ENCODE data around the gene GPR15. TPM values are rescaled to one million over a fixed set of nuclear protein-coding genes. Genes with fewer than 3 reads are reported as not detected.

Gene GPR15
- total RNA-seq, 1 experiment from 2014 or later: not detected

GRCh38 chr3:98536456-98537017 lies 4.8 kb downstream of the GPR15 start:
- no peak overlapping the region for H4K8ac ChIP-seq (replicated peaks; ENCODE audit: insufficient read length, low read depth, low read length)
- H3K27ac ChIP-seq (ENCODE audit: insufficient read length, low read depth, low read length): no peak overlapping the region
- Mint-ChIP-seq H3K4me1 (peaks cover 0 to 2% of the 10 kb centered on the region in 2 experiments; a peak in 1 of 4 replicates), H3K4me3 (no peak overlapping the region), H3K27me3 (ENCODE audit: low read depth) (no peaks in the 10 kb centered on the region), H3K36me3 (ENCODE audit: insufficient read depth in 1 of 3, low read depth in 3 of 3) (no peaks in the 10 kb centered on the region), H3K27ac (no peak overlapping the region), H3K9me3 (no peaks in the 10 kb centered on the region)
- H3K14ac ChIP-seq (ENCODE audit: insufficient read depth, low read length): no peak overlapping the region
- no peak overlapping the region for H2BK120ac ChIP-seq (ENCODE audit: low read depth, low read length, poor library complexity, severe bottlenecking)
- no peak overlapping the region for H3K4me2 ChIP-seq (ENCODE audit: insufficient read depth, insufficient read length, low read length)
- H2AFZ ChIP-seq (ENCODE audit: low read length): no peak overlapping the region
- no peak overlapping the region for H3K18ac ChIP-seq (ENCODE audit: insufficient read length, low read depth, low read length)
- H3K4me1 ChIP-seq (ENCODE audit: insufficient read depth, low read length): no peaks in the 10 kb centered on the region
- H2BK20ac ChIP-seq (ENCODE audit: low read depth, low read length, poor library complexity, severe bottlenecking): no peak overlapping the region
- no peak overlapping the region for H2BK5ac ChIP-seq (ENCODE audit: insufficient read length, low read length)
- no peaks in the 10 kb centered on the region for H3K9me3 ChIP-seq (ENCODE audit: control insufficient read depth, low read depth, low read length)
- H4K20me1 ChIP-seq (ENCODE audit: control insufficient read depth, insufficient read depth, insufficient read length): no peaks in the 10 kb centered on the region
- H3K79me1 ChIP-seq (ENCODE audit: insufficient read depth, low read depth, low read length, poor library complexity, severe bottlenecking): no peaks in the 10 kb centered on the region
- WGBS (ENCODE audit: extremely low coverage, insufficient read length, low lambda C conversion rate): no CpG with 5 or more reads among the region's 6 CpGs
- TF ChIP-seq CTCF (conservative IDR thresholded peaks at IDR 0.05): no peak
- no peak for DNase-seq
- no peaks in the 10 kb centered on the region for H3K27me3 ChIP-seq (ENCODE audit: insufficient read depth, low read length)
- H3T11ph ChIP-seq (ENCODE audit: low read length): no peak overlapping the region
- no peak overlapping the region for H4K91ac ChIP-seq (ENCODE audit: insufficient read length, low read depth, low read length)
- H3K9ac ChIP-seq (ENCODE audit: extremely low read depth, insufficient read length, low read length): no peak overlapping the region
- H2BK15ac ChIP-seq (ENCODE audit: low read depth, low read length): no peak overlapping the region
- H2AK5ac ChIP-seq (ENCODE audit: insufficient read length, low read length): no peak overlapping the region
- H4K5ac ChIP-seq (ENCODE audit: insufficient read length, low read depth, low read length): no peak overlapping the region
- H3K56ac ChIP-seq (ENCODE audit: insufficient read length, low read depth, low read length): no peak overlapping the region
- H3K79me2 ChIP-seq (ENCODE audit: insufficient read depth, low read length): no peaks in the 10 kb centered on the region
- no peak overlapping the region for H3K4ac ChIP-seq (ENCODE audit: low read depth, low read length)
- H3K23ac ChIP-seq (ENCODE audit: insufficient read length, low read depth, low read length): no peak overlapping the region
- no peak overlapping the region for H2BK12ac ChIP-seq (ENCODE audit: insufficient read length, low read depth, low read length)
- no peaks in the 10 kb centered on the region for H3K23me2 ChIP-seq (ENCODE audit: insufficient read length, low read depth, low read length, poor library complexity, severe bottlenecking)
